GM12872 (cell line): Measurements from ENCODE around the gene ARID5B.

ENCODE experiments used
- TF ChIP-seq, protein P1 (sequence below): IDR thresholded peaks from 3 replicates; pipeline ENCODE4 v1.5.1; 2011; ENCODE audit warnings: low read depth, mild to moderate bottlenecking, low read length, moderate library complexity; ENCODE audit not compliant: insufficient read depth

The ARID5B gene

DNA sequence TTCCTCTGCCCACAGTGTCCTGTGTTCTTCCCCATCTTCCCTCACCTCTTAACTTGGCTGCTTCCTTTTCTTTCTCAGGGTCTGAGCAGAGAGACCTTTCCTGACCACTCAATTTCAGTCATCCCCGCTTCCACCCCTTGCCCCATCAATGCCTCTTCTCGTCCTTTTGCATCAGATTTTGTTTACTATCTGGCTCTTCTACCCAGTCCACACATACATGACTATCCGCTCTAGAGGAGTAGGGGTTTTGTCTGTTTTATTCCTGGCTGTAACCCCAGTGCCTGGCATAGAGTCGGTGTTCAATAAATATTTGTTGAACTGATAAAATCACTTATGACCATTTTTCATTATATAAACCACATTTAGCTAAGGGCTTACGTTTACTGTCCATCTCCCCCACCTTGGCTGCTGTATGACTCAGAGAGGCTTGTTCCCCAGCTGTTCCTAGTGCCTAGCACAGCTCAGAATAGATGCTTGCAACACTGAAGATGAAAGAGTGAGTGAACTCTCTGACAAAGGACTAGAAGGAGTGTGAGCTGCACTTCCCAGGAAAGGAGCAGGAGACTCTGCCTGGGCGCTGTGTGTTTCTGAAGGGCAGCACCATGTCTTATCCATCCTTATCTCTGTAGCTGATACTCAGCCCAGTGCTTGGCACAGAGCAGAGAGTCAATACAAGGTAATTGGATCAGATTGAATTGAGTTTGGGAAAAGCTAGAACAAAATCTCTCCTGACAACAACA, 21.9 kb downstream of the ARID5B start:
- TF ChIP-seq, protein P1, sequence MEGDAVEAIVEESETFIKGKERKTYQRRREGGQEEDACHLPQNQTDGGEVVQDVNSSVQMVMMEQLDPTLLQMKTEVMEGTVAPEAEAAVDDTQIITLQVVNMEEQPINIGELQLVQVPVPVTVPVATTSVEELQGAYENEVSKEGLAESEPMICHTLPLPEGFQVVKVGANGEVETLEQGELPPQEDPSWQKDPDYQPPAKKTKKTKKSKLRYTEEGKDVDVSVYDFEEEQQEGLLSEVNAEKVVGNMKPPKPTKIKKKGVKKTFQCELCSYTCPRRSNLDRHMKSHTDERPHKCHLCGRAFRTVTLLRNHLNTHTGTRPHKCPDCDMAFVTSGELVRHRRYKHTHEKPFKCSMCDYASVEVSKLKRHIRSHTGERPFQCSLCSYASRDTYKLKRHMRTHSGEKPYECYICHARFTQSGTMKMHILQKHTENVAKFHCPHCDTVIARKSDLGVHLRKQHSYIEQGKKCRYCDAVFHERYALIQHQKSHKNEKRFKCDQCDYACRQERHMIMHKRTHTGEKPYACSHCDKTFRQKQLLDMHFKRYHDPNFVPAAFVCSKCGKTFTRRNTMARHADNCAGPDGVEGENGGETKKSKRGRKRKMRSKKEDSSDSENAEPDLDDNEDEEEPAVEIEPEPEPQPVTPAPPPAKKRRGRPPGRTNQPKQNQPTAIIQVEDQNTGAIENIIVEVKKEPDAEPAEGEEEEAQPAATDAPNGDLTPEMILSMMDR: no peak

DNA sequence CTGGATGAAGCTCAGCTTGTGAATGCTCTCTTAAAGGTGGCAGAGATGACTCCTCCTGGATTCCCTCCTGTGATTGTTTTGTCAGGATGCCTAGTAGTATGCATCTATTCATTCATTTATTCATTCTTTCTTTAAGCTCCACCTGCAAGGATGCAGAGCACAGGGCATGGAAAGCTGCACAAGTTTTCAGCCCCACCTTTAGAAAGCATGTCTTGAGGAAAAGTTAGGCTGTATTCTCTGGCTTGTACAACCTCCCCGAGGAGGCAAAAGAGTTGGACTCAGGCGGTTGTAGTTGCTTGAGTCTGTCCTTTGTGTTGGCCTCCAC, 22.4 kb downstream of the ARID5B start:
- TF ChIP-seq, protein P1: no peak

DNA sequence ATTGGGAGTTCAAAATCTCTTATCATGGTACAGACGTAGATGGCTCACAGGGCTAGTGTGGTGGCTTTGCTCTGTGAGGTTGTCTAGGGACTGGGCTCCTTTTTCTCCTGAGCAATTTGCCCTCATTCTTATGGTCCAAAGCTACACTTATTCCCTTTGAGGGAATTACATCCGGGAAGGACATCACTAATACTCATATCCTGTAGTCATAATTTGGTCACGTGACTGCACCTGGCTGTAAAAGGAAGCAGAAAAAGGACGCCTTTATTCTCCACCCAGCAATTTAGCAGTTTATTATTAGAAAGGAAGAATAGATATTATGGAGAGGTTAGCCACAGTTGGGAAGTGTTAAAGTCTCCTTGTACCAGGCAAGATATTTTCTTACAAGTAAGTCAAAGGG, 28.1 kb downstream of the ARID5B start:
- TF ChIP-seq, protein P1: no peak

DNA sequence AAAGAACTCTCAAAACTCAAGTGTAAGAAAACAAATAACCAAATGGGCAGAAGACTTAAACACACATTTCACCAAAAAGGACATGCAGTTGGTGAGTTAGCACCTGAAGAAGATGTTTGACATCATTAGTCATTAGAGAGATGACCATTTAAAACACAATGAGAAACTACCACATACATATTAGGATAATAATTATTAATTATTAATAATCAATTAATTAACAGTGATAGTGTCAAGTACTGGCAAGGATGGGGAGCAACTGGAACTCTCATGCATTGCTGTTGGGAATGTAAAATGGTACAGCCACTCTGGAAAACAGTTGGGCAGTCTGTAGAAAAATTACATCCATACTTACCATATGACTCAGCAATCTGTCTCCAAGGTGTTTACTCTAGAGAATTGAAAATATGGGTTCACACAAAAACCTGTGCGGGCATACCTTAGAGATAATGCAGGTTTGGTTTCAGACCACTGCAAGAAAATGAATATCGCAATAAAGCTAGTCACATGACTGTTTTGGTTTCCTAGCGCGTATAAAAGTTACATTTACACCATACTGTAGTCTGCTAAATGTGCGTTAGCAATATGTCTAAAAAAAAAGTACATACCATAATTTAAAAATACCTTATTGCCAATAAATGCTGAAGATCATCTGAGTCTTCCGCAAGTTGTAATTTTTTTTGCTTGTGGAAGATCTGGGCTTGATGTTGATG, 30.3 kb downstream of the ARID5B start:
- TF ChIP-seq, protein P1: no peak

DNA sequence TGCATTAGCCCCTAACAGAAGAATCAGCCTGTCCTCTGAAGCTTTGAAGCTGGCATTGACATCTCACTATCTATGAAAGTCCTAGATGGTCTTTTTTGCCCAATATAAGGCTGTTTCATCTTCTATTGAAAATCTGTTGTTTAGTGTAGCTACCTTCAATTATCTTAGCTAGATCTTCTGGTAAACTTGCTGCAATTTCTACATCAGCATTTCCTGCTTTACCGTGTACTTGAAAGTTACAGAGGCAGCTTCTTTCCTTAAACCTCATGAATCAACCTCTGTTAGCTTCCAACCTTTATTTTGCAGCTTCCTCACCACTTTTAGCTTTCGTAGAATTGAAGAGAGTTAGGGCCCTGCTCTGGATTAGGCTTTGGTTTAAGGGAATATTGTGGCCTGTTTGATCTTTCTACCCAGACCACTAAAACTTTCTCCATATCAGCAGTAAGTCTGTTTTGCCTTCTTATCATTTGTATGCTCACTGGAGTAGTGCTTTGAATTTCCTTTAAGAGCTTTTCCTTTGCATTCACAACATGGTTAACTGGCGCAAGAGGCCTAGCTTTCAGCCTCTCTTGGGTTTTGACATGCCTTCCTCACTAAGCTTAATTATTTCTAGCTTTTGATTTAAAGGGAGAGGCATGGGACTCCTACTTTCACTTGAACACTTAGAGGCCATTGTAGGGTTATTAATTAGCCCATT, 32.5 kb downstream of the ARID5B start:
- TF ChIP-seq, protein P1: no peak

DNA sequence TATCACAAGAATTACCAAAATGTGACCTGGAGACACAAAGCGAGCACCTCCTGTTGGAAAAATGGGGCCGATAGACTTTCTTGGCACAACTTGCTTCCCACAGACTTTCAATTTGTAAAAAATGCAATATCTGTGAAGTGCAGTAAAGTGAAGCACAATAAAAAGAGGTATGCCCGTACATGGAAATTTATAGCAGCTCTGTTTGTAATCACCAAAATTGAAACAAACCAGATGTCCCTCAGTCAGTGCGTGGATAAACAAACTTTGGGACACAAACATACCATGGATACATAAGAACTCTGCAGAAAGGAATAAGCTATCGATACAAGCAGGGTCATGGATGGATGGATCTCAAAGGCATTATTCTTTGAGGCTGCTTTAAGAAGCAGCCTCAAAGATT, 33.6 kb downstream of the ARID5B start:
- TF ChIP-seq, protein P1: no peak

DNA sequence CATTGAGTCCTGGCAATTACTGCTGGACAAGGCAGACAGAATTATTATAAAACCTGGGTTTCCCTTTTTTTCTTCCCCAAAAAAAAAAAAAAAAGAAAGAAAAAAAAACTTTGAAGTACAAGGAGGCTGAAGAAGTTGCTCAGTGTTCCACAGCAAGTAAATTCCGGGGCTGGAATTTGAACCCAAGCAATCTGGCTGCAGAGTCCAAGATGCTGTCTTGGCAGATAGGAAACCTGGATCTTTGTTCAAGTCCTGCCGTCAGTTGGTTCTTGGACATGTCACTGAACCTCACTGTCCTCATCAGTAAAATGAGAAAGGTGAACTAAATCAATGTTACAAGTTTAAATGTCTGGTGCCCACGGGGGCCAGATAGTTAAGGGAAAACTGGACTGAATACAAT, 35.3 kb downstream of the ARID5B start:
- TF ChIP-seq, protein P1: no peak
